Fibroblast of skin of abdomen (primary cell): ENCODE results near the gene GPC2. TPM values are rescaled to one million over a fixed set of nuclear protein-coding genes. Genes with fewer than 3 reads are reported as not detected.
"Not testable (repeated sequence)": the region's sequence is repeated elsewhere in the genome, so short reads cannot be mapped to it uniquely, and the experiment has no call there.

Experiments used
- DNase-seq: peaks from one replicate; pipeline ENCODE4 v3.0.0-alpha.2; 2013
- polyA plus RNA-seq, 2 experiments: library from polyadenylated mRNA; unstranded; fragments of 120-200 nt; gene quantifications; one replicate each; pipeline ENCODE4 v1.2.1, GENCODE V29; 2013; ENCODE audit not compliant: insufficient read length in 2 of 2

The GPC2 gene
- 10.2 TPM for polyA plus RNA-seq (2013, experiment 1 of 2; ENCODE audit: insufficient read length)
- polyA plus RNA-seq (2013, experiment 2 of 2; ENCODE audit: insufficient read length) = 10.9 TPM

- DNase-seq = peak; percentile 97
Observed at GRCh38 chr7:100177045-100178001, at the start of gene GPC2, which contains the start of gene STAG3. Gene GPC2, minus strand, starts transcription at chr7:100177381. Its CDS starts 182 bp downstream, at chr7:100177199. Gene STAG3, plus strand, starts transcription at chr7:100177918. Its CDS starts 2,639 bp downstream, at chr7:100180557.

- DNase-seq = not testable (repeated sequence)
Observed at GRCh38 chr7:100224891-100225290, 47.7 kb upstream of the GPC2 start.

GRCh38 chr7:100223376-100223927 lies 46.3 kb upstream of the GPC2 start:
- DNase-seq = not testable (repeated sequence)

- no peak for DNase-seq
Observed at GRCh38 chr7:100222445-100223132, 45.4 kb upstream of the GPC2 start.

GRCh38 chr7:100221767-100222444 lies 44.7 kb upstream of the GPC2 start:
- no peak for DNase-seq

- no peak for DNase-seq
Observed at GRCh38 chr7:100221231-100221718, 44.1 kb upstream of the GPC2 start.

- DNase-seq = no peak
Observed at GRCh38 chr7:100220586-100221230, 43.5 kb upstream of the GPC2 start.

- not testable (repeated sequence) for DNase-seq
Observed at GRCh38 chr7:100219801-100220585, 42.8 kb upstream of the GPC2 start, which contains the start of gene PVRIG. Gene PVRIG, plus strand, starts transcription at chr7:100219949. Its CDS starts 22 bp downstream, at chr7:100219971.

GRCh38 chr7:100219271-100219737 lies 42.1 kb upstream of the GPC2 start:
- no peak for DNase-seq

- DNase-seq = not testable (repeated sequence)
Observed at GRCh38 chr7:100217934-100218333, 40.8 kb upstream of the GPC2 start.

GRCh38 chr7:100215895-100216294 lies 38.7 kb upstream of the GPC2 start:
- peak; percentile 12 for DNase-seq

GRCh38 chr7:100214356-100214755 lies 37.2 kb upstream of the GPC2 start:
- not testable (repeated sequence) for DNase-seq

- no peak for DNase-seq
Observed at GRCh38 chr7:100213672-100214071, 36.5 kb upstream of the GPC2 start.

- DNase-seq = no peak
Observed at GRCh38 chr7:100212631-100213286, 35.6 kb upstream of the GPC2 start.

- no peak for DNase-seq
Observed at GRCh38 chr7:100211342-100211780, 34.2 kb upstream of the GPC2 start.

GRCh38 chr7:100210805-100211204 lies 33.6 kb upstream of the GPC2 start:
- no peak for DNase-seq

GRCh38 chr7:100209493-100209892 lies 32.3 kb upstream of the GPC2 start:
- no peak for DNase-seq

GRCh38 chr7:100208911-100209408 lies 31.8 kb upstream of the GPC2 start:
- DNase-seq = no peak

- DNase-seq = no peak
Observed at GRCh38 chr7:100204454-100204853, 27.3 kb upstream of the GPC2 start.

- DNase-seq = no peak
Observed at GRCh38 chr7:100200693-100201092, 23.5 kb upstream of the GPC2 start.
